GM18505 (cell line): Measurements from ENCODE around the gene LAMP1.
"Not testable (repeated sequence)": the region's sequence is repeated elsewhere in the genome, so short reads cannot be mapped to it uniquely, and the experiment has no call there.

Experiments used
- ATAC-seq: cut with Tn5 transposase; IDR thresholded peaks from one replicate; pipeline ENCODE4 v1.9.1; 2021; ENCODE audit not compliant: unreplicated experiment
- POLR2A ChIP-seq: IDR thresholded peaks from 4 replicates; pipeline ENCODE4 v1.6.1; 2011; ENCODE audit warnings: borderline replicate concordance; ENCODE audit not compliant: insufficient read depth, insufficient read length; ENCODE audit errors: extremely low read depth

LAMP1 gene

GRCh38 chr13:113328851-113329250, 31.8 kb downstream of the LAMP1 start:
- ATAC-seq: no peak

GRCh38 chr13:113329656-113330312, 32.7 kb downstream of the LAMP1 start:
- ATAC-seq: no peak
- TF ChIP-seq POLR2A: no peak

More at GRCh38 chr13:113328851-113329250, 31.8 kb downstream of the LAMP1 start:
- TF ChIP-seq POLR2A: no peak

GRCh38 chr13:113332615-113333014, 35.6 kb downstream of the LAMP1 start:
- no peak for ATAC-seq
- TF ChIP-seq POLR2A: no peak

GRCh38 chr13:113333076-113333475, 36.0 kb downstream of the LAMP1 start:
- TF ChIP-seq POLR2A: no peak
- ATAC-seq: no peak

GRCh38 chr13:113337556-113337955, 40.5 kb downstream of the LAMP1 start:
- ATAC-seq: no peak
- TF ChIP-seq POLR2A: no peak

GRCh38 chr13:113337976-113338375, 40.9 kb downstream of the LAMP1 start:
- no peak for ATAC-seq
- TF ChIP-seq POLR2A: no peak

- ATAC-seq: no peak
- no peak for TF ChIP-seq POLR2A
Observed at GRCh38 chr13:113338451-113338850, 41.4 kb downstream of the LAMP1 start.

- no peak for ATAC-seq
- no peak for TF ChIP-seq POLR2A
Observed at GRCh38 chr13:113342820-113343691, 46.0 kb downstream of the LAMP1 start.

- ATAC-seq: no peak
- no peak for TF ChIP-seq POLR2A
Observed at GRCh38 chr13:113343692-113343968, 46.6 kb downstream of the LAMP1 start.

GRCh38 chr13:113345486-113345885, 48.4 kb downstream of the LAMP1 start:
- no peak for ATAC-seq

GRCh38 chr13:113347736-113348225, 50.7 kb downstream of the LAMP1 start:
- ATAC-seq: not testable (repeated sequence)

More at GRCh38 chr13:113345486-113345885, 48.4 kb downstream of the LAMP1 start:
- no peak for TF ChIP-seq POLR2A

- ATAC-seq: no peak
- TF ChIP-seq POLR2A: no peak
Observed at GRCh38 chr13:113348591-113348990, 51.6 kb downstream of the LAMP1 start.

GRCh38 chr13:113349050-113349449, 52.0 kb downstream of the LAMP1 start:
- no peak for TF ChIP-seq POLR2A
- no peak for ATAC-seq

GRCh38 chr13:113349491-113349890, 52.5 kb downstream of the LAMP1 start:
- no peak for TF ChIP-seq POLR2A
- no peak for ATAC-seq
